OCI-LY7 (cell line): Measurements from ENCODE around the gene CYRIA. TPM values are rescaled to one million over a fixed set of nuclear protein-coding genes. Genes with fewer than 3 reads are reported as not detected.

Experiments
- BruUV-seq: library from RNA; stranded (reverse); fragments of 400-500 nt; replicated peaks from 2 replicates; lab custom pipeline; 2021; lab: Mats Ljungman, UMichigan
- CTCF ChIA-PET: fragments of 300-600 bp; sonication (Branson Sonifier 250); formaldehyde crosslinking; loops from one replicate; lab custom pipeline; 2022; ENCODE audit warnings: antibody characterized with exemption; ENCODE audit not compliant: unreplicated experiment; lab: Charles Lee
- POLR2A ChIA-PET: fragments of 300-600 bp; sonication (Branson Sonifier 250); formaldehyde crosslinking; loops from one replicate; lab custom pipeline; 2022; ENCODE audit warnings: antibody characterized with exemption; lab: Charles Lee
- DNase-seq: peaks from one replicate; pipeline ENCODE4 v3.0.0-alpha.2; 2015; ENCODE audit warnings: low spot score
- H2AFZ ChIP-seq: fragments of 200-600 bp; sonication (generic), shearing (Covaris generic); 2 replicates; pipeline ENCODE4 v1.6.1; 2014; ENCODE audit warnings: mild to moderate bottlenecking, antibody characterized with exemption, low read length, moderate library complexity
- H3K27ac ChIP-seq: fragments of 200-600 bp; sonication (generic); 2 replicates; pipeline ENCODE4 v1.5.1; 2014; ENCODE audit warnings: mixed run types, low read depth, mild to moderate bottlenecking, moderate library complexity, low read length, inconsistent platforms; ENCODE audit not compliant: poor library complexity, severe bottlenecking
- H3K36me3 ChIP-seq: fragments of 200-600 bp; sonication (generic); 2 replicates; pipeline ENCODE4 v1.6.1; 2014; ENCODE audit warnings: mild to moderate bottlenecking, antibody characterized with exemption, low read length, moderate library complexity, mixed read lengths; ENCODE audit not compliant: insufficient read depth
- H3K4me1 ChIP-seq: fragments of 200-600 bp; sonication (generic); 2 replicates; pipeline ENCODE4 v1.5.1; 2014; ENCODE audit warnings: mild to moderate bottlenecking, low read length; ENCODE audit not compliant: insufficient read depth, poor library complexity, severe bottlenecking
- H3K4me2 ChIP-seq: fragments of 200-600 bp; sonication (generic); 2 replicates; pipeline ENCODE4 v1.6.1; 2014; ENCODE audit warnings: mild to moderate bottlenecking, low read length
- H3K4me3 ChIP-seq: fragments of 200-600 bp; sonication (generic); 2 replicates; pipeline ENCODE4 v1.5.1; 2014; ENCODE audit warnings: mild to moderate bottlenecking, low read depth, low read length; ENCODE audit not compliant: poor library complexity, severe bottlenecking
- H3K79me2 ChIP-seq: fragments of 200-600 bp; sonication (generic); 2 replicates; pipeline ENCODE4 v1.6.1; 2016; ENCODE audit warnings: low read depth, mild to moderate bottlenecking, low read length, moderate library complexity, mixed read lengths; ENCODE audit not compliant: insufficient read depth
- H3K9me2 ChIP-seq: fragments of 200-600 bp; sonication (generic); 2 replicates; pipeline ENCODE4 v1.6.1; 2016; ENCODE audit warnings: mild to moderate bottlenecking, low read length, mixed read lengths; ENCODE audit not compliant: insufficient read depth
- H3K9me3 ChIP-seq: fragments of 200-600 bp; sonication (generic); 2 replicates; pipeline ENCODE4 v1.6.1; 2014; ENCODE audit warnings: mild to moderate bottlenecking, mixed run types, low read length, mixed read lengths
- H4K20me1 ChIP-seq: fragments of 200-600 bp; sonication (generic); 2 replicates; pipeline ENCODE4 v1.6.1; 2014; ENCODE audit warnings: mild to moderate bottlenecking, antibody characterized with exemption, low read length, moderate library complexity, mixed read lengths; ENCODE audit not compliant: insufficient read depth
- EZH2phosphoT487 ChIP-seq: fragments of 200-600 bp; sonication (generic); IDR thresholded peaks from 2 replicates; pipeline ENCODE4 v1.6.1; 2018; ENCODE audit warnings: low read depth, borderline replicate concordance, mild to moderate bottlenecking, mixed run types, antibody characterized with exemption, low read length, moderate library complexity, mixed read lengths
- intact Hi-C: fragments of 100-400 bp; cut with micrococcal nuclease; formaldehyde crosslinking; loops from one replicate; pipeline ENCODE4 v1.10.0; 2022; ENCODE audit not compliant: unreplicated experiment
- total RNA-seq, 2 experiments: library from RNA; depleted of rRNA in 1 of 2; stranded (reverse); fragments of >200 nt in 1 of 2; shearing (Covaris generic) in 1 of 2; gene quantifications; 2 replicates each; pipeline ENCODE4 v1.2.3, GENCODE V29; 2014 to 2022
- TF ChIP-seq, protein P1 (sequence below): fragments of 200-600 bp; sonication (generic); conservative IDR thresholded peaks from 2 replicates; pipeline ENCODE4 v1.5.1; 2014; ENCODE audit warnings: mild to moderate bottlenecking, antibody characterized with exemption, low read length, moderate library complexity, mixed read lengths

CYRIA gene
- total RNA-seq, 2 experiments from 2014 or later: 5.0 to 11.7 TPM

DNA sequence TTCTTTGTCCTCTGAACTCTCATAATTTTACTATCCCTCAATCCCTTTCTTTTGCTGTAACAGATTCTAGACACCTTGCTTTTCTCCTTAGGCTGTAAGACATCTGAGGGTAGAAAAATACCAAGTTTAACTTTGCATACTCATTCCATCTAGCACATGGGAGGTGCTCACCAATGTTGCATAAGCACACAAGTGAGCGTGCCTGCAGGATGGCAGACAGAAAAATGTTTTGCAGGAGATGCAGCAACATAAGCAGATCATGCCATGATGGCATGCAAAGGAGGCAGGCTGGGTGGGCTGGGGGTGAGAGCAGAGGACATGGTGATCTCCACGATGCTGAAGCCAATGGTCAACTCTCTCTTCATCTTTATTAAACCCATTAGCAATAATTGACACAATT lies 24.1 kb downstream of the CYRIA start:
- Histone ChIP-seq H3K36me3 (peaks cover 18% of the 10 kb centered on the region), H3K4me2 (no peak overlapping the region), H3K79me2 (no peaks in the 10 kb centered on the region), H3K4me3 (no peak overlapping the region), H3K27ac (no peak overlapping the region), H3K4me1 (peaks cover 22% of the 10 kb centered on the region), H4K20me1 (no peaks in the 10 kb centered on the region), H2AFZ (no peak overlapping the region), H3K9me3 (peaks cover 12% of the 10 kb centered on the region; the same call in 1 of the 2 replicates), H3K9me2 (no peaks in the 10 kb centered on the region)
- intact Hi-C loops: no loop called here
- TF ChIP-seq EZH2phosphoT487: no peak
- TF ChIP-seq, protein P1, sequence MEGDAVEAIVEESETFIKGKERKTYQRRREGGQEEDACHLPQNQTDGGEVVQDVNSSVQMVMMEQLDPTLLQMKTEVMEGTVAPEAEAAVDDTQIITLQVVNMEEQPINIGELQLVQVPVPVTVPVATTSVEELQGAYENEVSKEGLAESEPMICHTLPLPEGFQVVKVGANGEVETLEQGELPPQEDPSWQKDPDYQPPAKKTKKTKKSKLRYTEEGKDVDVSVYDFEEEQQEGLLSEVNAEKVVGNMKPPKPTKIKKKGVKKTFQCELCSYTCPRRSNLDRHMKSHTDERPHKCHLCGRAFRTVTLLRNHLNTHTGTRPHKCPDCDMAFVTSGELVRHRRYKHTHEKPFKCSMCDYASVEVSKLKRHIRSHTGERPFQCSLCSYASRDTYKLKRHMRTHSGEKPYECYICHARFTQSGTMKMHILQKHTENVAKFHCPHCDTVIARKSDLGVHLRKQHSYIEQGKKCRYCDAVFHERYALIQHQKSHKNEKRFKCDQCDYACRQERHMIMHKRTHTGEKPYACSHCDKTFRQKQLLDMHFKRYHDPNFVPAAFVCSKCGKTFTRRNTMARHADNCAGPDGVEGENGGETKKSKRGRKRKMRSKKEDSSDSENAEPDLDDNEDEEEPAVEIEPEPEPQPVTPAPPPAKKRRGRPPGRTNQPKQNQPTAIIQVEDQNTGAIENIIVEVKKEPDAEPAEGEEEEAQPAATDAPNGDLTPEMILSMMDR: no peak
- ChIA-PET POLR2A (no interaction called here), CTCF (no interaction called here)
- BruUV-seq: no TSS peak
- DNase-seq: no peak

GRCh38 chr2:16640867-16641266 lies 24.8 kb downstream of the CYRIA start:
- BruUV-seq: no TSS peak
- Histone ChIP-seq H3K79me2 (no peaks in the 10 kb centered on the region), H3K27ac (no peak overlapping the region), H3K4me2 (no peak overlapping the region), H4K20me1 (no peaks in the 10 kb centered on the region), H3K4me1 (peaks cover 29% of the 10 kb centered on the region), H3K9me3 (peaks cover 12% of the 10 kb centered on the region; the same call in 1 of the 2 replicates), H3K9me2 (no peaks in the 10 kb centered on the region), H3K36me3 (peaks cover 18% of the 10 kb centered on the region), H2AFZ (no peak overlapping the region), H3K4me3 (no peak overlapping the region)
- TF ChIP-seq, protein P1: no peak
- no peak for TF ChIP-seq EZH2phosphoT487
- ChIA-PET CTCF (no interaction called here), POLR2A (interaction anchor here (0.5 to 2.4 kb wide), 4 partner anchors 18 to 362 kb away, joined by 3 to 9 read pairs (median 4); no protein-coding TSS in a partner anchor)
- intact Hi-C loops: no loop called here
- DNase-seq: no peak

GRCh38 chr2:16640001-16640700 lies 25.5 kb downstream of the CYRIA start:
- CTCF ChIA-PET: no interaction called here
- Histone ChIP-seq H2AFZ (no peak overlapping the region), H4K20me1 (no peaks in the 10 kb centered on the region), H3K79me2 (no peaks in the 10 kb centered on the region), H3K4me3 (no peak overlapping the region), H3K4me1 (peaks cover 36% of the 10 kb centered on the region), H3K36me3 (peaks cover 18% of the 10 kb centered on the region), H3K9me2 (no peaks in the 10 kb centered on the region), H3K9me3 (peaks cover 12% of the 10 kb centered on the region; the same call in 1 of the 2 replicates), H3K27ac (no peak overlapping the region), H3K4me2 (no peak overlapping the region)
- no peak for DNase-seq
- POLR2A ChIA-PET: interaction anchor here (0.5 to 2.4 kb wide), 9 partner anchors 14 to 362 kb away, joined by 3 to 9 read pairs (median 3); no protein-coding TSS in a partner anchor
- intact Hi-C loops: no loop called here
- no TSS peak for BruUV-seq
- TF ChIP-seq, protein P1: no peak
- TF ChIP-seq EZH2phosphoT487: no peak
